ENCODE results near the gene SHISA9. TPM values are rescaled to one million over a fixed set of nuclear protein-coding genes. Genes with fewer than 3 reads are reported as not detected.
"Not testable (repeated sequence)": the region's sequence is repeated elsewhere in the genome, so short reads cannot be mapped to it uniquely, and the experiment has no call there.

Gene SHISA9
- total RNA-seq, 1 donor: not detected

DNA sequence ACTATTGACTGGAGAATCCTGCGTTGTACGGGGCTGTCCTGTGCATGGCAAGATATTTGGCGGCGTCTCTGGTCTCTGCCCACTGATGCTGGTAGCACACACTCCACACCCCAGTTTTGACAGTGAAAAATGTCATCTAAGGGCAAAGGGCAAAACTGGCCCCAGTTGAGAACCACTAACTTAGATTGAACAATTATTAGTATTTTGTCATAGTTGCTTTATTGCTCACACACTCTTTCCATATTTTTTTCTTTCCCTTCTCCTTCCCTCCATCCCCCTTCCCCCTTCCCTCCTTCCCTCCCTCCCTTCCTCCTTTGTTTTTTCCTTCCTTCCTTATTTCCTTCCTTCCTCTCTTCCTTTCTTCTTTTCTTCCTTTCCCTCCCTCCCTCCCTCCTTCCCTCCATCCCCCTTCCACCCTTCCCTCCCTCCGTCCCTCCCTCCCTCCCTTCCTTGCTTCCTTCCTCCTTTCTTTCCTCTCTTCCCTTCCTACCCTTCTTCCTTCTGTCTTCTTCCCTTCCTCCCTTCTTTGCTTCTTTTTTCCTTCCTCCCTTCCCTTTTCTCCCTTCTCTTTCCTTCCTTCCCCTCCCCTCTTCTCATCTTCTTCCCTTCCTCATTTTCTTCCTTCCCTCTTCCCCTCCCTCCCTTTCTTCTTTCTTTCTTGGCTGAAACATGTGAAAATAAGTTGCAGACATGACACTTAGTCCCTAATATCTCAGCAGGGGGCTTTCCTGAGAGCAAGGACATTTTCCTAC is 5.5 kb downstream of the SHISA9 start:
- no peaks in the 10 kb centered on the region for H3K9me3 ChIP-seq (ENCODE audit: low read depth, low read length)
- no peaks in the 10 kb centered on the region for H3K4me1 ChIP-seq (ENCODE audit: insufficient read depth, low read length)
- peaks cover 24% of the 10 kb centered on the region for H3K27me3 ChIP-seq (ENCODE audit: insufficient read depth, low read length)
- no peak overlapping the region for H3K4me3 ChIP-seq (ENCODE audit: low read length)

DNA sequence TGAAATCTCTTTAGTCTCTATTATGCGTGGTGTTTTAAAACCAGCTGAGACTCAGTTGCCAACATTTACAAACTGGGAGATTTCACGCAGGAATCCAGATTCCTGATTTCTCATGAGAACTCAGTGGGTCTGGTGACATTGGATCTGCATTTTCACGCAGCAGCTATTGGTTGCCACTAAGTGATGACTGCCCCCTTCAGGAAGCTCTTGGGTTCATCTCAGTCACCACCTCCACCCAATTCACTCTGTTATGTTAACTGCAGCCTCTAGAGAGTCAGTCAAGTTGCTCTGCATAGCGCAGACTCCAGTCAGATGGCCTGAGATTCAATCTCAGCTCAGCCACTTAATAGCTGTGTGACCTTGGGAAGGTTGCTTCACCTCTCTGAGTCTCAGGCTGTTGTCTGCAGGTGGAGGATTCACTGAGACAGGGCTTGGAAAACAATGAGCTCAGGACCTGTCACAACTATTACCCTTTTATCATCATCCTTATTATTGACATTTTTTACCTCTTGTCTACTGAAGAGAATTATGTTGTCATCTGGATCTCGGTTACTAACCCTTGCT is 6.4 kb downstream of the SHISA9 start:
- Histone ChIP-seq H3K27me3 (ENCODE audit: insufficient read depth, low read length) (peaks cover 18% of the 10 kb centered on the region), H3K4me1 (ENCODE audit: insufficient read depth, low read length) (no peaks in the 10 kb centered on the region), H3K4me3 (ENCODE audit: low read length) (no peak overlapping the region), H3K9me3 (ENCODE audit: low read depth, low read length) (no peaks in the 10 kb centered on the region)

DNA sequence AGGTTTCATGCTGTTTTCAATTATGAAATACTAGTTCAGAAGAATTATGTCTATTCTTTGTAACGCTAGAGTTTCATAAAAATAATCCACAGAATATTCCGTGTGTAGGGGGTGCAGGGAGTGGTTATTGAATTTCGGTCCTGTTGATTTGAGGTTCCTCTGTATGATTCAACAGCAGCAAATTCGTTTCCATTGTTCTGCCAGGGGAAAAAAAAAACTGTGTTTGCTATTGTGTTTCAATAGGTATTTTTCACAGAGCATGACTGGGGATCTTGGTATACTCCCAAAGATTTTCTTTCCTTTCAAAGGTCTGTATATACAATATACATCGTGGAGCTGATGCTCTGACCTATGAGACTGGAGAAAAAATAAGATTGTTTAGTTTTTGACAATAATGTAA is 15.8 kb downstream of the SHISA9 start:
- no peak overlapping the region for H3K4me3 ChIP-seq (ENCODE audit: low read length)
- H3K9me3 ChIP-seq (ENCODE audit: low read depth, low read length): no peaks in the 10 kb centered on the region
- H3K27me3 ChIP-seq (ENCODE audit: insufficient read depth, low read length): no peaks in the 10 kb centered on the region
- H3K4me1 ChIP-seq (ENCODE audit: insufficient read depth, low read length): no peaks in the 10 kb centered on the region

DNA sequence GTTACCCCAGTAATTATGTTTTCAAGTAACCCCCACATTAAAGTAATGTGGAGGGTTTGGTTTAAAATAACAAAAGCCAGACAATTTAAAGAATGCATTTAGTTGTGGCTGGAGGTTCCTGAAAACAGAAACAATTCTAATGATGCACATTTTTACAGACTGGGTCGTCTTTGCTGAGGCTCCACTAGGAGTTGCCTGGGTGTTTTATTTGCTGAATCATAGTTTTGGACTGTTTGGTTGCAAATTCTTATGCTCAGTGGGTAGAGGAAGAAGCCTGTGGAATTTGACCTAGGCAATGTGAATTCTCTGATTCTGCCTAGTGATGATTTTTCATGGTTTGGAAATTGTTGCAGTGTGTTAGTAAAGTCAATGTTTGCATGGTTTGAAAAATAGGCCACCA is 16.3 kb downstream of the SHISA9 start:
- H3K27me3 ChIP-seq (ENCODE audit: insufficient read depth, low read length): no peaks in the 10 kb centered on the region
- H3K4me3 ChIP-seq (ENCODE audit: low read length): no peak overlapping the region
- no peaks in the 10 kb centered on the region for H3K9me3 ChIP-seq (ENCODE audit: low read depth, low read length)
- H3K4me1 ChIP-seq (ENCODE audit: insufficient read depth, low read length): no peaks in the 10 kb centered on the region

DNA sequence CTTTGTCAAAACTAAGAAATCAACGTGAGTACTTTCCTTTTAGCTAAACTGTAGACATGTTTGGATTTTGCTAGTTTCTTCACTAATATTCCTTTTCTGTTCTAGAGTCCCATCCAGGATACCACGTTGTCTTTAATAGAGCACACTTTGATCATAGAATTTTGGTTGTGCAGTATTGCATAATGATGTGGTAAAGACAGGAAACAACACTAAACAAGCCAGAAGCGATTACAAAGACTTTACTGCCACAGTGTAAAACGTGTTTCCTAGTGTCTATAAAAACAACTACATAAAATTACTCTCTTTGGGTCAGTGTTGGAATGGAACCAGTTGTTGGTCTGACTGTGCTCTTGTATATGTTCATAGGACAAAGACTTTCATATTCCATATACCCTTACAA is 19.3 kb downstream of the SHISA9 start:
- Histone ChIP-seq H3K4me3 (ENCODE audit: low read length) (no peak overlapping the region), H3K27me3 (ENCODE audit: insufficient read depth, low read length) (no peaks in the 10 kb centered on the region), H3K4me1 (ENCODE audit: insufficient read depth, low read length) (no peaks in the 10 kb centered on the region), H3K9me3 (ENCODE audit: low read depth, low read length) (no peaks in the 10 kb centered on the region)

DNA sequence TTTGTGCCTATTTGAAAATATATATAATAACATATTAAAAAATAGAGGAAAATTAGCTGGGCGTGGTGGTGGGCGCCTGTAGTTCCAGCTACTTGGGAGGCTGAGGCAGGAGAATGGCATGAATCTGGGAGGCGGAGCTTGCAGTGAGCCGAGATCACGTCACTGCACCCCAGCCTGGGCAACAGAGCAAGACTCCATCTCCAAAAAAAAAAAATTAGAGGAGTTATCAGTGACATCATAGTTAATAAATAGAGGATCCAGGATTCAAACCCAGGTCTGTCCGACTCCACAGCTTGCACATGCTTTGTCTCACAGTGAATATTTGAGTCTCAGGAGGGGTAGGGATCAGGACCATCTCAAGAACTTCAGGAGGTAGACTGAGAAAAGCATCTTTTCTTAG is 22.2 kb downstream of the SHISA9 start:
- H3K27me3 ChIP-seq (ENCODE audit: insufficient read depth, low read length); H3K9me3 ChIP-seq (ENCODE audit: low read depth, low read length); H3K4me1 ChIP-seq (ENCODE audit: insufficient read depth, low read length); H3K4me3 ChIP-seq (ENCODE audit: low read length): not testable (repeated sequence)

DNA sequence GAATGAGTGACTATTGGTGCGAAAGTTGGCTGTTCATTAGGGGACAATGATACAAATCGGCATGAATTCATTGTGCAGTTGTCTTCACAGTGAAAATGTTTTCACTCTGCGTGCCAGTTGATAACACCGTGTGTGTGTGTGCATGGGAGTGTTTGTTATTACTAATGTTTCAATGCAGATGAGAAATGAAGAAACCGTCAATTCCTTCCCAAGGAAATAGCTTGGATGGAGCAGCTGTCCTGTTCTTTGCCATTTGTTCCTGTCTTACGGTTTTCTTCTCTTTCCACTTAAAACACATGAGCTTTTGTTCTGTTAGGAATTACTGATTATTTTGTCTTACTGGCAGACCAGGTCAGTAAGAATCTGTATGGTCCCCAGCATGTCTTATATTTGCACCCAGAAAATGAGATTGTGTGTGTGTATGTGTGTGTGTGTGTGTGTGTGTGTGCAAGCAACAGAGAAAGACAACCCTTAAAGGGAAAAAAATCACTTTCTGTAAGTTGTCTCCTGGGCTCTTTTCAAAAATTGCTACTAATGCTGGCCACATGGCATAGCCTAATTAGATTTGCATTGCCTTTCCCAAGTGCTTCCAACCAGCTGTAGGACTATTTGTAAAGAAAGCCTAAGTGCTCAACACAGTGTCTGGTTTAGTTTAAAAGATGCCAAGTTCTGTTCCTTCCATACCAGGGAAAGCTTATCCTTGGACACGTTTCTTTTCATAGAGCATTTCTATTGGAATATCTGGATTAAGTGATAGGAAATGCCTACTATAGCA is 23.8 kb downstream of the SHISA9 start:
- no peaks in the 10 kb centered on the region for H3K9me3 ChIP-seq (ENCODE audit: low read depth, low read length)
- no peaks in the 10 kb centered on the region for H3K27me3 ChIP-seq (ENCODE audit: insufficient read depth, low read length)
- H3K4me3 ChIP-seq (ENCODE audit: low read length): no peak overlapping the region
- H3K4me1 ChIP-seq (ENCODE audit: insufficient read depth, low read length): no peaks in the 10 kb centered on the region

DNA sequence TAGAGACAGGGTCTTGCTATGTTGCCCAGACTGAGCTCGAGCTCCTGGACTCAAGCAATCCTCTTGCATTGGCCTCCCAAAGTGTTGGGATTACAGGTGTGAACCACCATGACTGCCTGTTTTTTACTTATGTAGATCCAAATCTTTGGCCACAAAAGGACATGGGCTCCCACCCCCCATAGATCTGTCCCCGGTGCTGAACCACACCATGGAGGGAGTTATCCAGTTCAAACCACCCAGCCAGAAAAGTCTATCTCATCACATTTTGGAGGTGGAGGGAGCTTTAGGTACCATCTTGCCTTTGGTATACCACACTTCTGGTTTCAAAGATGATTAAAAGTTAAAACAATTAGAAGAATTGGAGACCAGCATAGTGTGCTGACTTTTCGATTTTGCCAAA is 26.2 kb downstream of the SHISA9 start:
- Histone ChIP-seq H3K4me1 (ENCODE audit: insufficient read depth, low read length) (no peaks in the 10 kb centered on the region), H3K27me3 (ENCODE audit: insufficient read depth, low read length) (no peaks in the 10 kb centered on the region), H3K4me3 (ENCODE audit: low read length) (no peak overlapping the region), H3K9me3 (ENCODE audit: low read depth, low read length) (no peaks in the 10 kb centered on the region)

DNA sequence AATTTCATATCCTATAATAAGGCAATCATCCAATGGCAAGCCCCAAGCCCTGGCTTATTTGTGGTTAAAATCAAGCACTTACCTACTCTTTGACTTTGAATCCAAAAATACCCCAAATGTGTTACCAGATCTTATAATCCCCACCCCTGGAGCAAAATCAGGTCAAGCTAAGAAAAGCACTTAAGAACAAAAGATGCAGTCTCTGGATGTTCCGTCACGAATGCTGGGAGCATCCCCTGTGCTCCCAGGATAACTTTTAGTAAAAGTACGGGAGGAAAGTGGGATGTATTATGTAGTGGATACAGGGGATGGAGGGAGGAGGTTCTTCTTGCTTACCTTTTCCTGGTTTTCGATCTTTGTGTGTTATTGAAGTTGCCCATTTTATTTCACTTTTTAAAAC is 29.5 kb downstream of the SHISA9 start:
- no peaks in the 10 kb centered on the region for H3K9me3 ChIP-seq (ENCODE audit: low read depth, low read length)
- no peaks in the 10 kb centered on the region for H3K4me1 ChIP-seq (ENCODE audit: insufficient read depth, low read length)
- no peaks in the 10 kb centered on the region for H3K27me3 ChIP-seq (ENCODE audit: insufficient read depth, low read length)
- no peak overlapping the region for H3K4me3 ChIP-seq (ENCODE audit: low read length)

DNA sequence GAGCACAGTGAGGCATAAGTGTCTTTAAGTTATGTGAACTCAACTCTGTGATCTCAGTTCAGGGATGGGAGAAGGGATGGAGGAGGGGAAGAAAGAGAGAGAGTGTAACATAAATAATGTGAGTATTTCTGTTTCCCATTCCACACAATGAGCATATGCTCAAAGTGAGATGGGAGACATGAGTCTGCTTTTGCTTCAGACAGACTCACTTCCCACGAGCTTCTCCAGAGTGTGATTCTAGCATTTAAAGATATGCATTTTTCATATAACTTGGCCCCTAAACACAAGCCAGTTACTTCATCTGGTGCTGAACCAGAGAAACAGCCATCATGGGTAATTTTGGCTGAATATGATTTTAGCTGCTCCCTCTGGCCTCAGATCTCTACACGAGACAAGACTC is 35.0 kb downstream of the SHISA9 start:
- Histone ChIP-seq H3K4me1 (ENCODE audit: insufficient read depth, low read length) (no peaks in the 10 kb centered on the region), H3K27me3 (ENCODE audit: insufficient read depth, low read length) (no peaks in the 10 kb centered on the region), H3K9me3 (ENCODE audit: low read depth, low read length) (no peaks in the 10 kb centered on the region), H3K4me3 (ENCODE audit: low read length) (no peak overlapping the region)

DNA sequence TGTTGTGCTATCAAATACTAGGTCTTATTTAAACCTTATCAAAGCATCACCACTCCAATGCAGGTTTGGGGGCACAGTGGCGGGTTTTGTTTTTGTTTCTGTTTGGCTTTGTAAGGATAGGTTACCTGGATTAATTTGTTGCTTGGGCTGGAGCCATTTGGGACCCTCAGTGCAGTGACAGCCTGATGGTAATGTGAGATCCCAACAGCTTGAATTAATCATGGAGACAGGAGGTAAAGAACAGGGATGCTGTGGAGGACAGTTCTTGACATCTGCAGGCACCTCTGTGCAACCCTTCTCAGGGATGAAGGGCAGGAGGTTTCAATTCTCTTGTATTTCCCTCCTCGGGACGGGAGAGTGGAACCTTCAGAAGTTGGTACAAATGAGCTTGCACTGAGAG is 40.5 kb downstream of the SHISA9 start:
- H3K4me3 ChIP-seq (ENCODE audit: low read length): no peak overlapping the region
- H3K27me3 ChIP-seq (ENCODE audit: insufficient read depth, low read length): no peaks in the 10 kb centered on the region
- no peaks in the 10 kb centered on the region for H3K4me1 ChIP-seq (ENCODE audit: insufficient read depth, low read length)
- no peaks in the 10 kb centered on the region for H3K9me3 ChIP-seq (ENCODE audit: low read depth, low read length)

DNA sequence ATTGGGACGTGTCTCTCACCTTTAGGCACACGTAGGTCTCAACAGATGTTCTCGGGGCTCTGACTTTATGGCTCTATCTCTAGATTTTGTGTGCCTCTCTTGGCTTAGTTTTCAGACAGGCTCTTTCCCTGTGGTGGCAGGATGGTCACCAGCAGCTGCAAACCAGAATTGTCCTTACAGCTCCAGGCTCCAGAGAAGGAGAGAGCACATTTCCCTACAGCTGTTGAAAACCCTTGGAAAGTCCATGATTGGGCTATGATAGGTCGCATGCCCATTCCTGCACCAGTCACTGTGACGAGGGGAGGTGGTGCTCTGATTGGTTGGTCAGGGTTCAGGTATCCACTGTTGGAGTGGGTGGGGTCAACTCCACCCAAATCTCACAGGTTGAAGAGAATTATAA is 41.5 kb downstream of the SHISA9 start:
- Histone ChIP-seq H3K9me3 (ENCODE audit: low read depth, low read length) (no peaks in the 10 kb centered on the region), H3K27me3 (ENCODE audit: insufficient read depth, low read length) (no peaks in the 10 kb centered on the region), H3K4me1 (ENCODE audit: insufficient read depth, low read length) (no peaks in the 10 kb centered on the region), H3K4me3 (ENCODE audit: low read length) (no peak overlapping the region)

DNA sequence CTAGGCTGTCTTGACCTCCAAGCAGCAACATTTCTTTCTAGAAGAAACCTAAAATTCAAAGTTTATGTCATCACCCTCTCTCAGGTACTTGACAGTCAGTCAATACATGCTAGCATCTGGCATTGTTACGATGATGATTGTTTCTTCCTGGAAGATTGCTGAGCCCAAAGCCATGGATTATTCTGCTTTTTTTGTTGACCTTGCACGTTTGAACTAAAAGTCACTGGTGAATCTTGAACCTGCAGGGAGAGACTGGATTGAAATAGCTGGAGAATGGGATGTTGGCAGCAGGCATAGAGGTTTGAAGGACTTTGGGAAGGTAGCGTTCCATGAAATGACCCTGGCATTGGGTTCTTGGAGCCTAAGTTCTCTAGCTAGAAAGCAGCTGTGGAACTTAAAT is 42.9 kb downstream of the SHISA9 start:
- no peak overlapping the region for H3K4me3 ChIP-seq (ENCODE audit: low read length)

DNA sequence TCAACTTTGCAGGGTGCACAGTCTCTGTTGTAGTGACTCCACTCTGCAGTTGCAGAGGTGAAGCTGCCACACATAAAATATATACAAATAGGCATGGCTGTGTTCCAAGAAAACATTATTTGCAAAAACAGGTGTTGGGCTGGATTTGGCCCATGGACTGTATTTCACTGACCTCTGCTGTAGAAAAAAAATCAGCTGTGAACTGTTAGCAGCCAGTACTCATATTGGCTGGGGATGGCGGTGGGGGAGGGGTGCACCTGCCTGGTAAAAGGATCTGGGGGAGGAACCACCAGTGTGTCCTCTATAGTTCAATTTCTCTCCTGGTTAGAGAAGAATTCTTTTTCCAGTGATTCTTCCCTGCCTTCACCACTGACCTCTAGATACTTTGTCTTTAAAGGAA is 50.0 kb downstream of the SHISA9 start:
- Histone ChIP-seq H3K9me3 (ENCODE audit: low read depth, low read length) (no peaks in the 10 kb centered on the region), H3K27me3 (ENCODE audit: insufficient read depth, low read length) (no peaks in the 10 kb centered on the region), H3K4me3 (ENCODE audit: low read length) (no peak overlapping the region), H3K4me1 (ENCODE audit: insufficient read depth, low read length) (no peaks in the 10 kb centered on the region)

More for the DNA sequence above, 42.9 kb downstream of the SHISA9 start:
- Histone ChIP-seq H3K27me3 (ENCODE audit: insufficient read depth, low read length) (no peaks in the 10 kb centered on the region), H3K4me1 (ENCODE audit: insufficient read depth, low read length) (no peaks in the 10 kb centered on the region), H3K9me3 (ENCODE audit: low read depth, low read length) (no peaks in the 10 kb centered on the region)

DNA sequence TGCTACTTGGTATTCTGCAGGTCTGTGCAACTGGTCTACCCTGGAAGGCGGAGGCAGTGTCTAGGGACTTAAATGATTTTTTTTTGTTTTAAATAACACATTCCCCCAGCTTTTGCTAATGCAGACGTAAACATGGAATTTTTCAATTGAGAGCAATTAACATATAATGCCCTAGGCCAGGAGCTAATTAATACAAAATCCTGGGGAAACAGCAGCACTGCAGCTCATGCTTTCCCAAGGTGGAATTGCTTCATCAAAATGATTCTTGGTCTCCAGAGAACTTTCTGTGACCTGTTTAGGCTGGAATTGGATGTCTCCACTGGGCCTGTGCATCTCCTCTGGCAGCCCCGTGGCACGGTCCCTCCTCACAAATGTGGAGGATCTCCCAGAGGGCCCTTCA is 50.6 kb downstream of the SHISA9 start:
- Histone ChIP-seq H3K4me3 (ENCODE audit: low read length) (no peak overlapping the region), H3K27me3 (ENCODE audit: insufficient read depth, low read length) (no peaks in the 10 kb centered on the region), H3K4me1 (ENCODE audit: insufficient read depth, low read length) (no peaks in the 10 kb centered on the region), H3K9me3 (ENCODE audit: low read depth, low read length) (no peaks in the 10 kb centered on the region)

Measured in mononuclear cell (primary cell).